Mucosa of descending colon (tissue), 3 donors: Measurements from ENCODE around the gene TEC. TPM values are rescaled to one million over a fixed set of nuclear protein-coding genes. Genes with fewer than 3 reads are reported as not detected.

ENCODE experiments used
- ATAC-seq: fragments of 200-7000 bp; cut with Tn5 transposase; one replicate; pipeline ENCODE4 v1.9.1; 2020; ENCODE audit warnings: mild to moderate bottlenecking, moderate library complexity
- DNase-seq, 3 donors: peaks; one replicate each; pipeline ENCODE4 v3.0.0-alpha.2; 2020
- H3K36me3 ChIP-seq: fragments of 200-600 bp; one replicate; pipeline ENCODE4 v1.8.0; 2021; ENCODE audit warnings: low read depth, mild to moderate bottlenecking
- H3K4me1 ChIP-seq: fragments of 200-600 bp; one replicate; pipeline ENCODE4 v1.8.0; 2021; ENCODE audit warnings: low read depth, mild to moderate bottlenecking
- H3K4me3 ChIP-seq: fragments of 200-600 bp; one replicate; pipeline ENCODE4 v1.8.0; 2021; ENCODE audit warnings: mild to moderate bottlenecking
- H3K9me3 ChIP-seq: fragments of 200-600 bp; one replicate; pipeline ENCODE4 v1.8.0; 2021; ENCODE audit warnings: mild to moderate bottlenecking
- intact Hi-C, 2 donors: fragments of 100-400 bp; cut with DNase I in 1 of 2; cut with micrococcal nuclease in 1 of 2; formaldehyde crosslinking; loops; one replicate each; pipeline versions ENCODE4 v1.11.0 to v1.11.1; 2022; cut with DNase I, micrococcal nuclease
- total RNA-seq, 3 donors: library from RNA; stranded (reverse); fragmentation: NEBNext Ultra II Directional in 2 of 3; extraction: Animal tissue kit (Norgen Biotek cat#: 25700) in 2 of 3; gene quantifications; one replicate each; pipeline versions ENCODE4 v1.2.1 to v1.2.4, GENCODE V29; 2021 to 2023
- TF ChIP-seq, protein P1 (sequence below): fragments of 200-600 bp; IDR thresholded peaks from one replicate; pipeline ENCODE4 v1.8.0; 2022; ENCODE audit warnings: antibody characterized with exemption, mild to moderate bottlenecking
- donor health status: DM: no; HTN: no; CAD: no; lungs with moderate emphysema.
- donor health status: DM: no; HTN: no; CAD: no.
- donor health status: DM: no; HTN: yes; CAD: no.

Gene TEC
- total RNA-seq, 3 donors from 2014 or later, result 3.4 to 4.0 (median 3.8) TPM

DNA sequence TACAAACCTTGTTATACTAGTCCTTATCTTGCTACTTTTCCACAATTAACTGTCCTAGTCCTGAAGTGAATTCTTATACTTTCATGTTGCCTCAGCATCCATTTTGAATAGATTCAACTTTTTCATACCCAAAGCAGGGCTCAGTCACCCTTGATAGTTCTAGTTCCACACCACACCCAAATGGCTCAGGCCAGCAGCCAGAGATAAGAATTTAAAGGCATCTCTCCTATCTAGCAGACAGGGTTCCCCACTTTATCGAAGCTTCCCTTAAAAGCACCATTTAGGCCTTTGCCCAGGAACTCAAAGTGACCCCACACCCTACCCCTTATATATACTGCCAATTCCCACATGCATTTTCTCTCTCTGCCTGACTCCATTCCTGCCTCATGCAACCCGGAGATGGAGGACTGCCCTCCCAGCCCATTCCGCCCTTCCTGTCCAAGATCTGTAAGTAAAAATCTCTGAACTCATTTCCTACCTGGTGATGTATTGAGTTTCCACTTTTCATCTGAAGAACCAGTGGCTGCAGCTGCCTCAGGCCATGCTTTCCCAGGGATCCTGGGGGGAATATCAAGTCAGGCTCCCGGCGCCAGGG is 71.9 kb downstream of the TEC start:
- TF ChIP-seq, protein P1, sequence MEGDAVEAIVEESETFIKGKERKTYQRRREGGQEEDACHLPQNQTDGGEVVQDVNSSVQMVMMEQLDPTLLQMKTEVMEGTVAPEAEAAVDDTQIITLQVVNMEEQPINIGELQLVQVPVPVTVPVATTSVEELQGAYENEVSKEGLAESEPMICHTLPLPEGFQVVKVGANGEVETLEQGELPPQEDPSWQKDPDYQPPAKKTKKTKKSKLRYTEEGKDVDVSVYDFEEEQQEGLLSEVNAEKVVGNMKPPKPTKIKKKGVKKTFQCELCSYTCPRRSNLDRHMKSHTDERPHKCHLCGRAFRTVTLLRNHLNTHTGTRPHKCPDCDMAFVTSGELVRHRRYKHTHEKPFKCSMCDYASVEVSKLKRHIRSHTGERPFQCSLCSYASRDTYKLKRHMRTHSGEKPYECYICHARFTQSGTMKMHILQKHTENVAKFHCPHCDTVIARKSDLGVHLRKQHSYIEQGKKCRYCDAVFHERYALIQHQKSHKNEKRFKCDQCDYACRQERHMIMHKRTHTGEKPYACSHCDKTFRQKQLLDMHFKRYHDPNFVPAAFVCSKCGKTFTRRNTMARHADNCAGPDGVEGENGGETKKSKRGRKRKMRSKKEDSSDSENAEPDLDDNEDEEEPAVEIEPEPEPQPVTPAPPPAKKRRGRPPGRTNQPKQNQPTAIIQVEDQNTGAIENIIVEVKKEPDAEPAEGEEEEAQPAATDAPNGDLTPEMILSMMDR, result no peak

DNA sequence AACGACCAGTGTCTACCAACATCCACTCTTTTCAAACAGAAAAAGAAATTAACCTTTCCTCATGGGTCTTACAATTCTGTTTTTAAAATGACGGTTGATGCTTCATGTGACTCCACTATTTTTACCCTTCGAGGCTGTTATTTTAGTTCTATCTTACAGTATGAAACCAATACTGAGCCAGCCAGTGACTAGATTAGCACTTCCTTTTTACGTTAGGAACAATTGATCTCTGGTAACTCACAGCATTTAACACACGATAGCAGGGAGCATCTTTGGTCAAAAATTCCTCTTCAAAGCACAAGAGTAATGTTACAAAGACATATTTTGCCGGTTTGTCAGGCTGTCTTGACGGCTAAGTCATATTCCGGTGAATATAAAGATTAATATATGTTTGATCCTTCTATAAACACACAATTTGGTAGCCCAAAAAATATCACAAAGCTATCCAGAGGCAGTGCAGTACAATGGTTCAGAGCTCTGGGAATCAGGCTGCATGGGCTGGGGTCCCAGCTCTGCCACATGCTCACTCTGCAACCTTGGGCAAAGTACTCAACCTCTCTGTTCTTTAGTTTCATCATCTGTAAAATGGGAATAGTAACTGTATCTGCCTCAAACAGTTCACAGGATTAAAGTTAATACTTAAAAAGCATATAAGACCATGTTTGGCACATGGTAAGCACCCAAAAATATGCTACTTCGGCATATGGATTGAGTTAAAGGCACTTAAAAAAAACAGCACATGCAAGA is 72.7 kb downstream of the TEC start:
- TF ChIP-seq, protein P1, result no peak
- no peaks in the 10 kb centered on the region for H3K9me3 ChIP-seq
- intact Hi-C loops, result no loop called here
- H3K4me3 ChIP-seq, result no peak overlapping the region
- DNase-seq (no peak), ATAC-seq (peak; percentile 25)
- no peaks in the 10 kb centered on the region for H3K36me3 ChIP-seq
- H3K4me1 ChIP-seq, result peaks cover 5% of the 10 kb centered on the region

More for the DNA sequence above, 71.9 kb downstream of the TEC start:
- H3K4me1 ChIP-seq, result peaks cover 5% of the 10 kb centered on the region
- H3K9me3 ChIP-seq, result no peaks in the 10 kb centered on the region
- H3K4me3 ChIP-seq, result no peak overlapping the region
- DNase-seq (no peak), ATAC-seq (no peak)
- H3K36me3 ChIP-seq, result no peaks in the 10 kb centered on the region
- intact Hi-C loops, result no loop called here

DNA sequence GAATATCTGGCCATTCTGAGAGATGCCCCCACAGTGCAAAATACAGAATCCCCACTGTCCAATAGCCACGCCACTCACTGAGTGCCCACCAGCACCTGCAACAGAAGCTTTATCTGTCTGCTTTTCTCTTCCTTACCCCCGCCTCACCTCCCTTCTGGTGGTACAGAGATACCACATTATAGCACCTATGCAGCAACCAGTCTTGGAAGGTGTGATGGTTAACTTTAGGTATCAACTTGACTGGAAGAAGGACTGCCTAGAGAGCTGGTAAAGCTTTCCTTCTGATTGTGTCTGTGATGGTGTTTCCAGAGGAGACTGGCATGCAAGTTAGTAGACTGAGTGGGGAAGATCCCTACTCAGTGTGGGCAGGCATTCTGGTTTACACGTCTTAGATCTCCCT is 73.8 kb downstream of the TEC start:
- H3K4me3 ChIP-seq, result no peak overlapping the region
- no peaks in the 10 kb centered on the region for H3K9me3 ChIP-seq
- intact Hi-C loops, result no loop called here
- no peak for ATAC-seq
- TF ChIP-seq, protein P1, result no peak
- H3K4me1 ChIP-seq, result peaks cover 5% of the 10 kb centered on the region
- no peaks in the 10 kb centered on the region for H3K36me3 ChIP-seq
- no peak for DNase-seq

DNA sequence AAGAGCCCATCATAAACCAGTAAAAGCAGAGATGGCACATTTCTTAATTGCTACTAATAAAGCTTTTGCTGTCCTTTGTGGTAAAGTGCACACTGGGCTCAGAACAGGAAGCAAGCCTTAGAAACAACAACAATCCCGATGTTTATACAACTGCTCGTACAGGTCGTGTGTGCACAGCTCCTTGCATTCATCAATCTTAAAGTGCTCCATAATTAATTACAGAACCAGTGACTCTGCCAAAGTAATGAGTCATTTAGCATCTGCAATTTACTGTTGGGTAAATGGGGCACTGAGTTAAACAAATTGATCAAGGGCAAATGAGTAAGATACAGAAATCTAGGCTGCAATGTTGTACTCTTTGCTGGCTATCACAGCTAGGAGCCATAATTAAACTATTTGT is 74.3 kb downstream of the TEC start:
- peak; percentile 62 for ATAC-seq
- intact Hi-C loops, result no loop called here
- H3K9me3 ChIP-seq, result no peaks in the 10 kb centered on the region
- peaks cover 5% of the 10 kb centered on the region for H3K4me1 ChIP-seq
- H3K4me3 ChIP-seq, result no peak overlapping the region
- TF ChIP-seq, protein P1, result no peak
- no peak for DNase-seq
- no peaks in the 10 kb centered on the region for H3K36me3 ChIP-seq

DNA sequence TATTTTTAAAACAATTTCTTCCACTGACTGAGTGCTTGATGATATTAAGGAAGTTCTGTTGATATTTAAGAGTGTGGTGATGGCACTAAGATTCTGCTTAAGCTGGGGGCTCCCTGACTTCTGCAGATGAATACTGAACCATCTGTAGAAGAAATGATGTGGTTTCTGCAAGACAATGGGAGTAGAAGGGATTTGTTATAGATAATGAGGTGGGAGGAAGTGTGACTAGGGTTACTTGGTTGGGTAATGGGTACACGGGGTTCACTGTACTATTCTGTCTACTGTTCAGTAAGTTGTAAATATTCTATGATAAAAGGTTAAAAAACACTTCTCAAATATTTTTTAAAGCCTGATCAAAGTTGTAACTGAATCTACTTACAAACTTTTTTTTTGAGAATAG is 74.7 kb downstream of the TEC start:
- no peak overlapping the region for H3K4me3 ChIP-seq
- TF ChIP-seq, protein P1, result no peak

More for the DNA sequence above, 74.7 kb downstream of the TEC start:
- intact Hi-C loops, result no loop called here
- Histone ChIP-seq H3K36me3 (no peaks in the 10 kb centered on the region), H3K9me3 (no peaks in the 10 kb centered on the region), H3K4me1 (peaks cover 5% of the 10 kb centered on the region)
- ATAC-seq (no peak), DNase-seq (no peak)
